Measurements from ENCODE around the gene ZNRF1. TPM values are rescaled to one million over a fixed set of nuclear protein-coding genes. Genes with fewer than 3 reads are reported as not detected.

The ZNRF1 gene
- total and polyA plus RNA-seq, 2 of the 13 experiments (the other 11 are each of a cell fraction or from before 2014, with no cell fraction given), result 43.9 to 58.7 TPM

DNA sequence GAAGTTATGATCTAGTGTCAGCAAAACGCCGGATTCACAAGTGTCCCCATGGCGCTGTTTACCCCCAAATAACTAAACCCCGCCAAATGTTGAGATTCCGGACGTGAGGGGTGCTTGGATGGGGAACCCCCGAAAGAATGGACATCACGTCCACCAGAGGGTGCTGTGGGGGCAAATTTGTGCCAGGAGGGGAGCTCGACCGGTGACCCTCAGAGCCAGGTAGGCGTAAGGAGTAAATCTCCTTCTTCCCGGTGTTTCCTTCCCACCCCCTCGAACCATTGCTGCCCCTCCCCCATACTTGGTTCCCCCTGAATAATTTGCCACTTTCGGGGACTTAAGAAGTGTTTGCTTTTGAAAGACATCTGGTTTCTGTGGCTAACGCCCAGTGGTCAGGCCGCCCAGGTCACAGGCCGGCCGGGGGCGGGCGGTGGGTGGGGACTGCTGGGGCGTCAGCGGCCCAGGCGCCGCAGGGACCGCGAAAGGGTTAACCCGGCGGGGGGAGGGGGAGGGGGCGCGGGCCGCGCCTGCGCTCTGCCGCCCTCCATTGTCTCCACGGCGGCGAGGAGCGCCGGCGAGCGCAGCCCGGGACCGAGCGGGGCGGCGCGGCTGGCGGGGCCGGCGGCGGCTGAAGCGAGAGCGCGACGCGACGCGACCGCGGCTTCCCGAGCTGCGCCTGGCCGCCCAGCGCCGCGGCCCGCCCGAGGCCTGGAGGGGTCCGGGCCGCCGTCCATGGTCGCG is at the start of gene ZNRF1 (continued):
- TF ChIP-seq, protein P1, sequence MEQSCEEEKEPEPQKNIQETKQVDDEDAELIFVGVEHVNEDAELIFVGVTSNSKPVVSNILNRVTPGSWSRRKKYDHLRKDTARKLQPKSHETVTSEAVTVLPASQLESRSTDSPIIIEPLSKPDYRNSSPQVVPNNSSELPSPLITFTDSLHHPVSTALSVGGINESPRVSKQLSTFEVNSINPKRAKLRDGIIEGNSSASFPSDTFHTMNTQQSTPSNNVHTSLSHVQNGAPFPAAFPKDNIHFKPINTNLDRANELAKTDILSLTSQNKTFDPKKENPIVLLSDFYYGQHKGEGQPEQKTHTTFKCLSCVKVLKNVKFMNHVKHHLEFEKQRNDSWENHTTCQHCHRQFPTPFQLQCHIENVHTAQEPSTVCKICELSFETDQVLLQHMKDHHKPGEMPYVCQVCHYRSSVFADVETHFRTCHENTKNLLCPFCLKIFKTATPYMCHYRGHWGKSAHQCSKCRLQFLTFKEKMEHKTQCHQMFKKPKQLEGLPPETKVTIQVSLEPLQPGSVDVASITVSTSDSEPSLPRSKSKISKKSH (CRISPR knock-in tag; IDR thresholded peaks at IDR 0.05; ENCODE audit: borderline replicate concordance), result no peak
- TF ChIP-seq, protein P2, sequence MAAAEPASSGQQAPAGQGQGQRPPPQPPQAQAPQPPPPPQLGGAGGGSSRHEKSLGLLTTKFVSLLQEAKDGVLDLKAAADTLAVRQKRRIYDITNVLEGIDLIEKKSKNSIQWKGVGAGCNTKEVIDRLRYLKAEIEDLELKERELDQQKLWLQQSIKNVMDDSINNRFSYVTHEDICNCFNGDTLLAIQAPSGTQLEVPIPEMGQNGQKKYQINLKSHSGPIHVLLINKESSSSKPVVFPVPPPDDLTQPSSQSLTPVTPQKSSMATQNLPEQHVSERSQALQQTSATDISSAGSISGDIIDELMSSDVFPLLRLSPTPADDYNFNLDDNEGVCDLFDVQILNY (CRISPR knock-in tag; conservative IDR thresholded peaks at IDR 0.05), result no peak
- TF ChIP-seq KIAA2018 (CRISPR knock-in tag; IDR thresholded peaks at IDR 0.05; ENCODE audit: borderline replicate concordance) (no peak), CC2D1A (CRISPR knock-in tag; IDR thresholded peaks at IDR 0.05) (no peak), ZNF670 (CRISPR knock-in tag; IDR thresholded peaks at IDR 0.05; ENCODE audit: borderline replicate concordance) (peak; percentile 69), TCF12 (IDR thresholded peaks at IDR 0.05) (no peak), TCF12 (CRISPR knock-in tag; IDR thresholded peaks at IDR 0.05) (no peak)

Data from HepG2 (cell line).